OCI-LY3 (cell line): Measurements from ENCODE around the gene MASP1.

ENCODE experiments used
- EZH2phosphoT487 ChIP-seq: fragments of 200-600 bp; shearing (Covaris generic); IDR thresholded peaks from 2 replicates; pipeline ENCODE4 v1.6.1; 2018; ENCODE audit warnings: antibody characterized with exemption, mixed run types, low read depth
- TF ChIP-seq, protein P1 (sequence below): fragments of 200-600, 300-600 bp; sonication (generic); IDR thresholded peaks from 2 replicates; pipeline ENCODE4 v1.5.1; 2014; ENCODE audit warnings: antibody characterized with exemption, low read length, low read depth

DNA sequence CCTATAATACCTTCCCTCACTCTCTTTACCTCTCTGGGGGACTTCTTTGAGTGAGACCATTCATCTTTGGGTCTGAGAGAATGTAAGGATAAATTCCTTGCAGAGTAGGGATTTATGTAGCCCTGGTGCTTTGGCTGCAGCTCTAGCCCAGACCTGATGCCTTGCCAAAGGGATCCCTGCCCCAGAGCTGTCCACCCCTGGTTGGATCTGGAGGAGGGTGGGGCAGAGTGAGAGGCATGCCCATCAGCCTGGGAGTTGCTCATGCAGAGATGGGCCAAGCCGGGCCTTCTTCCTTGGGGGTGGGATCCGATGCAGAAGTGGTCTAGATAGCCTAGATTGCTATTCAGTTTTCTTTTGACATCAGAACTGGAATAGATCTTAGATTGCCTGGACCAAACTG, 62.8 kb downstream of the MASP1 start:
- no peak for TF ChIP-seq EZH2phosphoT487
- TF ChIP-seq, protein P1, sequence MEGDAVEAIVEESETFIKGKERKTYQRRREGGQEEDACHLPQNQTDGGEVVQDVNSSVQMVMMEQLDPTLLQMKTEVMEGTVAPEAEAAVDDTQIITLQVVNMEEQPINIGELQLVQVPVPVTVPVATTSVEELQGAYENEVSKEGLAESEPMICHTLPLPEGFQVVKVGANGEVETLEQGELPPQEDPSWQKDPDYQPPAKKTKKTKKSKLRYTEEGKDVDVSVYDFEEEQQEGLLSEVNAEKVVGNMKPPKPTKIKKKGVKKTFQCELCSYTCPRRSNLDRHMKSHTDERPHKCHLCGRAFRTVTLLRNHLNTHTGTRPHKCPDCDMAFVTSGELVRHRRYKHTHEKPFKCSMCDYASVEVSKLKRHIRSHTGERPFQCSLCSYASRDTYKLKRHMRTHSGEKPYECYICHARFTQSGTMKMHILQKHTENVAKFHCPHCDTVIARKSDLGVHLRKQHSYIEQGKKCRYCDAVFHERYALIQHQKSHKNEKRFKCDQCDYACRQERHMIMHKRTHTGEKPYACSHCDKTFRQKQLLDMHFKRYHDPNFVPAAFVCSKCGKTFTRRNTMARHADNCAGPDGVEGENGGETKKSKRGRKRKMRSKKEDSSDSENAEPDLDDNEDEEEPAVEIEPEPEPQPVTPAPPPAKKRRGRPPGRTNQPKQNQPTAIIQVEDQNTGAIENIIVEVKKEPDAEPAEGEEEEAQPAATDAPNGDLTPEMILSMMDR: no peak
